Spleen (tissue), 7 donors: ENCODE data around the gene LCE4A.

Source experiments
- CTCF ChIP-seq, 11 experiments: fragments of 200-600 bp in 7 of 11; fragments of 450-650 bp in 4 of 11; sonication (generic) in 4 of 11; IDR thresholded peaks in 8 of 11; conservative IDR thresholded peaks in 3 of 11; 1 replicate in 7 of 11; 2 replicates in 4 of 11; pipeline versions ENCODE4 v1.4.0 to v1.8.0; 2016 to 2021; ENCODE audit warnings: antibody characterized with exemption in 11 of 11, inconsistent platforms in 4 of 11, mild to moderate bottlenecking in 1 of 11
- POLR2A ChIP-seq, 3 donors: fragments of 450-650 bp; IDR thresholded peaks; one replicate each; pipeline ENCODE4 v1.5.1; 2017; ENCODE audit warnings: antibody characterized with exemption in 3 of 3, mild to moderate bottlenecking in 1 of 3
- POLR2AphosphoS5 ChIP-seq, 3 donors: sonication (generic); formaldehyde crosslinking; IDR thresholded peaks; one replicate each; pipeline ENCODE4 v1.5.1; 2017; ENCODE audit warnings: antibody characterized with exemption in 3 of 3
- donor health status: DM: no; HTN: no; CAD: no; lungs with moderate emphysema.
- donor health status: DM: no; HTN: no; CAD: no.
- donor health status: DM: no; HTN: no; CAD: no.

- no peak for TF ChIP-seq POLR2AphosphoS5 (IDR thresholded peaks at IDR 0.05)
- TF ChIP-seq POLR2A (IDR thresholded peaks at IDR 0.05) = no peak
- TF ChIP-seq CTCF (IDR thresholded peaks at IDR 0.05 in 8 of 11, conservative IDR thresholded peaks at IDR 0.05 in 3 of 11) = no peak
These were observed 31.9 kb downstream of the LCE4A start for GRCh38 chr1:152739841-152740240.
